ENCODE data around the gene ELFN1. TPM values are rescaled to one million over a fixed set of nuclear protein-coding genes. Genes with fewer than 3 reads are reported as not detected.

Gene ELFN1
- total RNA-seq, 1 donor from 2014 or later = 0.15 TPM

DNA sequence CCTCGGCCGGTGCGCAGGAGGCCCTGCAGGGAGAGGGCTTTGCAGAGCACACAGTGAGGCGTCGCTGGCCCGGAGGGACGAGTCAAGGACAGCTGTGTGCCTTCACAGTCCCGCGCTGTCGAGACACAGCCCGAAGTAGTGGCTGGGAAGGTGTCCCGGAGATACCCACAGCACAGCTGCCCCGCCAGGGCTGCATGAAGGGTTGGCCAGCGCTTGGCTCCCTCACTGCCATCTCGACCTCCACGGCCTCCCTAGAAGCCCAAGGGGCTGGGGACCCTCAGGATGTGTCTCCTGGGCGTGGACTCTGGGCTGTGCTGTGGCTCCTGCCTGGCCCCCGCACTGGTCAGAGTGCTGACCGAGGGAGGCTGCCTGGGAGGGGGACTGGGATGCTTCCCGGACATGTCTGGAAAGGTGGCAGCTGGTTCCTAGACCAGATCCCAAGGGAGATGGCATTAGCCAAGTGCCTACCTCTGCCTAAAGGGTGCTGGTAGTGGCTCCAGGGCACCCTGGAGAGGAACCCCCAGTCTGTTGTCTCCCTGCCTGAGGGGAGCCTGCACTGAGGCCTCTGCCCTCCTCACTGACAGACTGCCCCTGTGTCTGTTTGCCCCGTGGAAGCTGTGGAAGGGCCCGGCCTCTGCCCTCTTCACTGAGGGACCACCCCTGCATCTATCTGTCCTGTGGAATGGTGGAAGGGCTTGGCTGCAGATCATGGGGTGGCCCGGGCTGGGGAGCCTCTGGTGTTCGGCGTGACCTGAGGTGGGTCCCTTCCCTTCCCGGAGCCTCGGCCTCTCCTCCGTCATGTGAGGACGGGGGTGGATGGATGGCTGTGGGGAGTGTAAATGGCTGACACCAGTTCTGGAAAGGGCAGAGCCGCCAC, 5.8 kb downstream of the ELFN1 start:
- DNase-seq (ENCODE audit: low read depth) = no peak

- no peak for DNase-seq (ENCODE audit: low read depth)
These were observed 6.5 kb downstream of the ELFN1 start for GRCh38 chr7:1676550-1677078.

DNA sequence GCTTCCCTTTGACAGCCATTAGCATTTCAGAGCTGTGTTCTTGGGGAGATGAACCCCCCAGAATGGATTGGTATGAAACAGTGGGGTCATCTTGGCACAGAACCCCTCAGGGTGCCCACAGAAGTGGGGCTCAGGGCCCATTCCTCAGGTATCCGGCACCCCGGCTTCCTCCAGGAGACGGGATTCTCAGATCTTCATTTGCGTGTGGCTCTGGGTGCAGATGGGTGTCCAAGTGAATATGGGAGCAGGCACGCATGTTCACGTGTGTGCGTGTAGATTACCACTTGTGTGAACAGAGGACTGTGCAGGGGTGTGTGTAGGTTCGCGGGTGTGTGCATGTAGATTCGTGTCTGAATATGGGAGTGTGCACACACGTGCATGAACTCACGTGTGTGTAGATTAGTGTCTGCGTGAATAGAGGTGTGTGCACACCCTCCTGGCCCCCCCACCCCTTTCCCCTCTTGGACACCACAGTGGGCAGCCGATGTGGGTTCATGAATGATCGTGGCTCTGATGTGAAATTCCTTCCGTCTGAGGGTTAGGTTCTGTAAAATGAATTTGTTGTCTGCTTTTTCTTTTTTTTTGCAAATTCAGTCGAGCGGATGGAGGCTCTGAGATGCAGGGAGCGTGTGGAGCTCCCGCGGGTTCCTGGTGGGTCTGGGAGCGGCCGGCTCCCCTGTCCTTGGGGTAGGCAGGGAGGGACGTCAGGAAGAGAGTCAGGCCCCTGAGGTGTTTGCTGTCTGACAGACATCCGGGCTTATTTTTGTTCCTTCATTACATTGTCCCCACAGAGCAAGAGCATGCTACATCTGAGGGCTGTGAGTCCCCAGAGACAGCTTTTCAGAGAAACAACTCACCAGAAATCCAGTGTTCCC, 7.4 kb downstream of the ELFN1 start:
- no peak for DNase-seq (ENCODE audit: low read depth)

- DNase-seq (ENCODE audit: low read depth) = no peak
These were observed 8.0 kb downstream of the ELFN1 start for GRCh38 chr7:1678081-1678543.

DNA sequence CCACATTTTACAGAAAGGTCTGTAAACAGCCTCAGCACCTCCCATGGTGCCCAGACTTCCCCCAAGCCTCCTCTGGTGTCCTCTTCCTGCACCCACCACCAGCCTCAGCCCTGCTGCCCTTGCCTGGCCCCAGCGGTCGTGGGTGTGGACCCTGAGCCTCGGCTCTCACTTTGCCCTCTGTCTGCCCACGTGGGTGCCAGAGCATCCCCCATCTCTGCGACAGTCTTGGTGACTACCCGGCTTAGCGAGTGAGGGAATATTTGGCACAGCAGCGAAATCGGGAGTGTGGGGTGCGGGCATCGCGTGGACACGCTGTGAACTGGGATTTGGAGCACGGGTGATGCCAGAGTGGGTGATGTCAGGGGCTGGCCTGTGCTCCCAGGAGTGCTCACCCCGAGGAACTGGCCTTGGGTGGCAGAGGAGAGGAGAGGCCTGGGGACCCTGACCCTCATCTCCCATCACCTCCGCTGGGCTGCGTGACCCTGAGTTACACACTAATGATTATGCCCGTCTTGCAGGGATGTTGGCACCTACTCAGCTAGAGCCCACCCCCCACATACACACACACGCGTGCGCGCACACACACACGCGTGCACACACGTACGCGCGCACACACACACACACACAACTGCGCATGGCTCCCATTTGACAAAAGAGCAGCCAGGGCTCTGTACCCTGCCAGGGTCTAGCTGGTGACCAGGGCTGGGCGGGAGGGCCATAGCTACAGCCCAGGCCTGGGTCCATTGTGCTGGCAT, 8.7 kb downstream of the ELFN1 start:
- no peak for DNase-seq (ENCODE audit: low read depth)

DNA sequence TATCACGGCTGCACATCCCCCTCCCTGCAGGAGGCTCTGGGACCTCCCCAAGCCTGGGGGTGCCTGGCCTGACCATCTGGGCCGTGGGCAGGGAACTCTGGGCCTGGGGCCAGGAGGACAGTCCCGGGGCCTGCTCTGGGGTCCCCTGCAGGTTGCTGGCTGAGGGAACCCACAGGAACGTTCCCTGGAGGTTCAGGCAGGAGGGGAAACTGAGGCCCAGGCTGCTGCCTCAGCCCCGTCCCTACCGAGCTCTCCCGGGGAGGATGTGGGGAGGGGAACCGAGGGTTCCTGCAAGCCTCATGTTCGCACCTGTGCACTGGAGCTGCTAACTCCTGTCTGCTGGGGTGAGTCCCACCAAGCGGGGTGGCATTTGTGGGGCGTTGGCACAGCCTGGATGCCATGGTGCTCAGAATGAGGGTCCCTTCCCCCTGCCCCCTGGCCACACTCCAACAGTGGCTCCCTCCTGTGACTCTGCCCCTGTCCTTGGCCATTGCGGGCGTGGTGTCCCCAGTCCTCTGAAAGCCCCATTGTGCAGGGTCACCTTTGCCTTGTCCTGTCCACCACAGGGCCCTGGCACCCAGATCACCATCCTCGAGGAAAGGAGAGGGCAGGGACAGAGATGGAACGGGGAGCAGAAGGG, 9.4 kb downstream of the ELFN1 start:
- DNase-seq (ENCODE audit: low read depth) = no peak

GRCh38 chr7:1679966-1680730, 10.1 kb downstream of the ELFN1 start:
- no peak for DNase-seq (ENCODE audit: low read depth)

DNA sequence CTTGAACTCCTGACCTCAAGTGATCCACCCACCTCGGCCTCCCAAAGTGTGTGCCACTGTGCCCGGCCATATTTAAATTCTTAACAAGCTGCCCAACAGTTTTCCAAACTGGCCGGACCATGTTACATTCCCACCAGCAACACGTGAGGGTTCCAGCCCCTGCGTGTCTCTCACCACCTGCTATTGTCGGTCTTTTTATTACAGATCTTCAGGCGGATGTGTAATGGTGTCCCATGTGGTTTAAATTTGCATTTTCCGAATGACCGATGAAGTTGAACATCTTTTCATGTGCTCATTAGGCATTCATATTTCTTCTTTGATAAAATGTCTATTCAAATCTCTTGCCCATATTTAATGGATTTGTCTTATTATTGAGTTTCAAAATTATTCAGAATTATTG, 11.5 kb downstream of the ELFN1 start:
- DNase-seq (ENCODE audit: low read depth) = no peak

- DNase-seq (ENCODE audit: low read depth) = no peak
These were observed 15.0 kb downstream of the ELFN1 start for GRCh38 chr7:1685000-1685624.

DNA sequence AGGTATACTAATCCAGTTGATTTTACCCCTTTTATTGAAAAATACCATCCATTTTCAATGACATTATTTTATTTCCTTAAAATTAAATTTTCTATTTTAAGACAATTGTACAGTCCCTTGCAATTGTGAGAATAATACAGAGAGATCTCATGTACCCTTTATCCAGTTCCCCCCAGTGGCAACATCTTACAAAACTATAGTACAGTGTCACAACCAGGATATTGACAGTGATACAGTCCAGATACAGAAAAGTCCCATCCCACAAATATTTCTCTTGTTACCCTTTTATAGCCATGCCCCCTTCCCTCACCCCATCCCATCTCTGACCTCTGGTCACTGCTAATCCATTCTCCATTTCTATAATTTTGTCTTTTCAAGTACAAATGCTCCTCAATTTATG, 18.5 kb downstream of the ELFN1 start:
- DNase-seq (ENCODE audit: low read depth) = no peak

GRCh38 chr7:1689311-1689710, 19.2 kb downstream of the ELFN1 start:
- no peak for DNase-seq (ENCODE audit: low read depth)

GRCh38 chr7:1690359-1690958, 20.4 kb downstream of the ELFN1 start:
- no peak for DNase-seq (ENCODE audit: low read depth)

DNA sequence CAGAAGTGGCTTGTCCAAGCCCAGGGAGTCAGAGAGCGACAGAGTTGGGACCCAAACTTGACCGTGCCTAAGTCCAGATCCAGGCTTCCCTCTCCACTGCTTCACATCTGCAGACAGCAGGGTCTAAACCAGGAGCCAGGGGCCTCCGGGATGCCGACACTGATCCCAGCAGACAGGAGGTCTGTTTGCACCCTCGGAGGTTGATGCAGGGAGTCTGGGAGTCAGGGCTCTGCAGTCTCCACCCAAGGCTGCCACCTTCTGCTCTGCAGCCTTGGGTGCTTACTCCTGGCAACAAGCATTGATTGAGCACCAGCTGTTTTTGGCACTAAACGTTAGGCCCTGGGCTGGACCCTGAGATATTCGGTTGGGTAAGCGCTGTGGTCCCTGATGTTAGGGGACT, 21.0 kb downstream of the ELFN1 start:
- DNase-seq (ENCODE audit: low read depth) = no peak

GRCh38 chr7:1691601-1692514, 21.8 kb downstream of the ELFN1 start:
- DNase-seq (ENCODE audit: low read depth) = peak; percentile 96

DNA sequence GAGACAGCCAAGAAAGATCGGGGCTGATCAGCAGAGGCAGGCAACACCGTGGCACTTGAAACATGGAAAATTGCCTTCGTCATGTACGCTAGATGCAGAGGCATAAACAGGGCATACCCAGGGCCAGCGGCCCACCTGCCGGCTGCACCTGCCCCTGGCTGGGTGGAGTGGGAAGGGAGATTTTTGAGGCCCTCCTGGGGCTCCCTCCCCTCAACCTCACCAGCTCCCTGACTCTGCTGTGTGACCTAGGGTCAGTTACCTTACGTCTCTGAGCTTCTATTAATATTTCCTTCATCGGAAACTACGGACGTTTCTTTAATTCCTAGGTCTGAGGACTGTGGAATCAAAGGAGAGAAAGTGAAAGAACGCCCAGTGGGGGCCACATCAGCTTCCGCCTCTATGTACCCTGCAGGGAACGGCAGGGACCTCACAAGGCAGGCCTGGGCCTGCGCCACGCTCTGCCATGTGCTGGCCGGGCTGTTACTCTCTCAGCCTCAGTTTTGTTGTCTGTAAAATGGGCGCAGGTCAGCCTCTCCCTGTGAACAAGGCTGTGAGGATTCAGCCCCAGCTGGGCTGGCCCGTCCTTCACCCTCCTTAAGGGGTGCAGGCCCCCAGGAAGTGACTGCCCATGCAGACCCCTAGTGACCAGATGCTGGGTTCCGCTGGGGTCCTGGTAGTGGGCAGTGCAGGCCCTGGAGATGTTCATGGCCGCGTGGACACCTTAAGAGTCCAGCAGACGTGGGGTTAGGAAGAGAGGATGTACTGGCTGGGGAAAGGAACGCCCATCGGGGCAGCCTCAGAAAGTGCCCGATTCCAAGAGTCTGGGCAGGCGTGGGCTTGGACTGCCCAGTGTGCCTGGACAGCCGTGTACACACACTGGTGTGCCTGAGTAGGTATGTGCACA, 22.7 kb downstream of the ELFN1 start:
- no peak for DNase-seq (ENCODE audit: low read depth)

DNA sequence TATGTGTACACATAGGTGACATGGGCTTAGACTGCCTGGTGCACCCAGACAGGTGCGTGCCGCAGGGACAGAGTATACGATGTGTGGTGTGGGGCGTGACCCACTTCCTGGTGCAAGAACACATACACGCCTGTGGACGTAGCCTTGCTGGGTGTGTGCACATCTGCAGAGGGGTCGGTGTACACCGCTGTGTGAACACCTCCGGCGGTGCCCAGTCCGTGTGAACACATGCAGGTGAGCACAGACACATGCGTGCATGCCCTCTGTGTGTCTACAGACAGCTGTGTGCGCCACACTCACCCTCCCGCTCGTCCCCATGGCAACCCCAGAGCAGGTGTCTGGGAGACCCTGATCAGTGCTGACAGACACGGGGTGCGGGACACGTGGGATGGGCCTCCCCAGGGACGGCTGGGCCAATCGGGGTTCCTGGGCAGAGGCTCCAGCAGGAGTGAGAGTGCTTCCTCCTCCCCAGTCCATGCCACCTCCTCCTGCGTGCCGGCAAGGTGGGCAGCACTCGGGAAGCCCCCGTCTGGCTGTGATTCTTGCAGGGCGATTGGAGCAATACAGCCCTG, 23.4 kb downstream of the ELFN1 start:
- DNase-seq (ENCODE audit: low read depth) = no peak

DNA sequence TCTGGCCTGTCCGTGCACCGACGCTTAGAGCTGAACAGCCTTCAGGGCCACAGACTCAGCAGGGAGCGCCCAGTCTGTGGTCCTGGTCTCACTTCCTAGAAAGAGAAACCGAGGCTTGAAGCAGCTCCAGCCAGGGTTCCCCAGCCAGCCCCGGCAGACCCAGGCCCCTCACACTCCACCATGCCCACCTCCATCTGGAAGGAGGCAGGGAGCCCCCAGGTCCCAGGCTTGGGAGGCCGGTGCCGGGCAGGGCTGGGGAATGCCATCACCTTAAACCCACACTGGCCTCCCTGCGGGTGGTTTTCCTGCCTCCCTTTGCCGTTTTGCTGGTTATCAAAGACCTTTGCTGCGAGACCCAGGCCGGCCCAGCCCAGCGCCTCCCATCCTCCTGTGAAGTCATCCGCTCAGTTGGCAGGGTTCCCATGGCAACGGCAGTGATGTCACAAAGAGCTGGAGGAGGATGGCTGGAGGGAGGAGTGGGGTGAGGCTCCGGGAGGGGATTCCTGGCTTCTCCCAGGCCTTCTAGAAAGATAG, 24.0 kb downstream of the ELFN1 start:
- DNase-seq (ENCODE audit: low read depth) = peak; percentile 9
